T-cell (primary cell): ENCODE results near the gene DAAM2. TPM values are rescaled to one million over a fixed set of nuclear protein-coding genes. Genes with fewer than 3 reads are reported as not detected.

Experiments used
- ATAC-seq, 4 experiments: fragments of 200-7000 bp in 3 of 4; fragments of 150-1000 bp in 1 of 4; cut with Tn5 transposase; replicated peaks in 1 of 4; 1 replicate in 3 of 4; 2 replicates in 1 of 4; pipeline ENCODE4 v1.10.0; 2021; ENCODE audit warnings: moderate library complexity in 3 of 4, mild to moderate bottlenecking in 2 of 4, moderate number of reproducible peaks in 1 of 4
- CTCF ChIA-PET, 2 donors: fragments of 300-600 bp; sonication (Branson Sonifier 250); formaldehyde crosslinking; loops; one replicate each; lab custom pipeline; 2022; ENCODE audit warnings: antibody characterized with exemption in 2 of 2; lab: Charles Lee
- POLR2A ChIA-PET, 2 donors: fragments of 300-600 bp; sonication (Branson Sonifier 250); formaldehyde crosslinking; loops; one replicate each; lab custom pipeline; 2022; ENCODE audit warnings: antibody characterized with exemption in 2 of 2; lab: Charles Lee
- DNase-seq, 35 experiments: peaks; one replicate each; pipeline versions ENCODE4 v3.0.0 to v3.0.0-alpha.2; 2013 to 2023
- H3K27ac ChIP-seq: one replicate; pipeline ENCODE4 v1.5.1; 2013; ENCODE audit warnings: low read length
- H3K27me3 ChIP-seq, 2 experiments: replicated peaks in 1 of 2; 1 replicate in 1 of 2; 2 replicates in 1 of 2; pipeline versions ENCODE4 v1.6.1 to v1.7.0; 2013; ENCODE audit warnings: low read length in 1 of 2, mixed read lengths in 1 of 2; ENCODE audit not compliant: control insufficient read depth in 2 of 2, insufficient read depth in 2 of 2; ENCODE audit errors: extremely low read depth in 1 of 2
- H3K36me3 ChIP-seq, 2 donors: 1 replicate in 1 of 2; 2 replicates in 1 of 2; pipeline versions ENCODE4 v1.6.1 to v1.7.0; 2013; ENCODE audit warnings: low read length in 1 of 2; ENCODE audit not compliant: control insufficient read depth in 2 of 2, insufficient read depth in 1 of 2; ENCODE audit errors: extremely low read depth in 1 of 2
- H3K4me1 ChIP-seq, 2 experiments: 1 replicate in 1 of 2; 2 replicates in 1 of 2; pipeline versions ENCODE4 v1.6.1 to v1.7.0; 2013; ENCODE audit warnings: low read length in 2 of 2, mixed read lengths in 1 of 2; ENCODE audit not compliant: insufficient read depth in 2 of 2, control insufficient read depth in 1 of 2; ENCODE audit errors: extremely low read depth in 1 of 2
- H3K4me3 ChIP-seq, 2 donors: 1 replicate in 1 of 2; 2 replicates in 1 of 2; pipeline versions ENCODE4 v1.5.1 to v1.7.0; 2013; ENCODE audit warnings: mild to moderate bottlenecking in 2 of 2, low read length in 1 of 2, moderate library complexity in 1 of 2; ENCODE audit not compliant: control insufficient read depth in 1 of 2; ENCODE audit errors: extremely low read depth in 1 of 2
- H3K9me3 ChIP-seq: 2 replicates; pipeline ENCODE4 v1.7.0; 2013
- H3K27ac Mint-ChIP-seq, 2 donors: one replicate each; pipeline ENCODE4 v1.8.0; 2020 to 2021; ENCODE audit warnings: mild to moderate bottlenecking in 2 of 2, mixed read lengths in 2 of 2
- H3K27me3 Mint-ChIP-seq, 2 donors: one replicate each; pipeline ENCODE4 v1.8.0; 2021 to 2022; ENCODE audit warnings: mixed read lengths in 2 of 2
- H3K36me3 Mint-ChIP-seq: one replicate; pipeline ENCODE4 v1.8.0; 2021; ENCODE audit warnings: mixed read lengths
- H3K4me1 Mint-ChIP-seq, 3 donors: one replicate each; pipeline ENCODE4 v1.8.0; 2020 to 2022; ENCODE audit warnings: mixed read lengths in 3 of 3, mild to moderate bottlenecking in 1 of 3
- H3K4me3 Mint-ChIP-seq, 3 donors: one replicate each; pipeline ENCODE4 v1.8.0; 2020 to 2022; ENCODE audit warnings: mild to moderate bottlenecking in 3 of 3, mixed read lengths in 3 of 3, moderate library complexity in 3 of 3
- H3K9me3 Mint-ChIP-seq, 3 donors: one replicate each; pipeline ENCODE4 v1.8.0; 2020 to 2022; ENCODE audit warnings: mixed read lengths in 3 of 3
- WGBS: methylation state at CpG from one replicate; pipeline ENCODE4 v1.1.5; 2013; ENCODE audit warnings: missing lambda C conversion rate; ENCODE audit not compliant: insufficient coverage; 5-methylcytosine and 5-hydroxymethylcytosine counted together
- total RNA-seq, 35 experiments: library from RNA in 6 of 35; stranded (reverse) in 6 of 35; fragments of 120-200 nt in 1 of 35; gene quantifications; one replicate each; pipeline versions ENCODE4 v1.2.1 to v1.2.4 and lab custom pipeline; 2013 to 2026

The DAAM2 gene
- total RNA-seq, 5 donors from 2014 or later (not counting 1 experiment from before 2014, with no cell fraction given): 0.03 to 0.07 TPM; not detected in 3

GRCh38 chr6:39876826-39877225 is 84.7 kb downstream of the DAAM2 start:
- Mint-ChIP-seq H3K36me3 (no peaks in the 10 kb centered on the region), H3K27me3 (peaks cover 1 to 10% of the 10 kb centered on the region in 2 donors), H3K27ac (no peak overlapping the region), H3K4me1 (no peaks in the 10 kb centered on the region), H3K9me3 (no peaks in the 10 kb centered on the region), H3K4me3 (no peak overlapping the region)
- Histone ChIP-seq H3K9me3 (no peaks in the 10 kb centered on the region), H3K4me3 (no peak overlapping the region), H3K27me3 (peaks cover 0 to 8% of the 10 kb centered on the region in 2 experiments), H3K36me3 (no peaks in the 10 kb centered on the region), H3K4me1 (no peaks in the 10 kb centered on the region), H3K27ac (no peak overlapping the region)
- DNase-seq (no peak), ATAC-seq (no peak)
- ChIA-PET POLR2A (no interaction called here), CTCF (no interaction called here)
- 73% methylated on average over 1 of the region's 3 CpGs for WGBS

GRCh38 chr6:39879535-39879934 is 87.4 kb downstream of the DAAM2 start:
- Histone ChIP-seq H3K4me1 (no peaks in the 10 kb centered on the region), H3K4me3 (no peak overlapping the region), H3K27ac (no peak overlapping the region), H3K36me3 (no peaks in the 10 kb centered on the region), H3K9me3 (no peaks in the 10 kb centered on the region), H3K27me3 (peaks cover 0 to 8% of the 10 kb centered on the region in 2 experiments)
- WGBS: 82% methylated on average over 2 of the region's 3 CpGs
- DNase-seq (no peak), ATAC-seq (no peak)
- no peaks in the 10 kb centered on the region for H3K36me3 Mint-ChIP-seq
- ChIA-PET POLR2A (no interaction called here), CTCF (no interaction called here)
- no peaks in the 10 kb centered on the region for H3K9me3 Mint-ChIP-seq
- H3K4me3 Mint-ChIP-seq: no peak overlapping the region
- H3K27me3 Mint-ChIP-seq: peaks cover 5 to 6% of the 10 kb centered on the region in 2 donors
- H3K27ac Mint-ChIP-seq: no peak overlapping the region
- no peaks in the 10 kb centered on the region for H3K4me1 Mint-ChIP-seq

GRCh38 chr6:39880594-39880993 is 88.4 kb downstream of the DAAM2 start:
- ChIA-PET POLR2A (no interaction called here), CTCF (no interaction called here)
- ATAC-seq (no peak), DNase-seq (no peak)
- Mint-ChIP-seq H3K9me3 (no peaks in the 10 kb centered on the region), H3K27ac (no peak overlapping the region), H3K27me3 (peaks cover 5 to 9% of the 10 kb centered on the region in 2 donors), H3K36me3 (no peaks in the 10 kb centered on the region), H3K4me3 (no peak overlapping the region), H3K4me1 (no peaks in the 10 kb centered on the region)
- H3K4me3 ChIP-seq: no peak overlapping the region
- H3K27ac ChIP-seq: no peak overlapping the region
- 20% methylated on average over 1 of the region's 4 CpGs for WGBS
- no peaks in the 10 kb centered on the region for H3K36me3 ChIP-seq
- H3K9me3 ChIP-seq: no peaks in the 10 kb centered on the region
- no peaks in the 10 kb centered on the region for H3K4me1 ChIP-seq
- H3K27me3 ChIP-seq: peaks cover 0 to 8% of the 10 kb centered on the region in 2 experiments

GRCh38 chr6:39881851-39882530 is 89.8 kb downstream of the DAAM2 start:
- no peaks in the 10 kb centered on the region for H3K9me3 ChIP-seq
- POLR2A ChIA-PET: no interaction called here
- no peaks in the 10 kb centered on the region for H3K36me3 ChIP-seq
- ATAC-seq (no peak), DNase-seq (no peak)
- no peaks in the 10 kb centered on the region for H3K4me1 ChIP-seq
- Mint-ChIP-seq H3K4me3 (no peak overlapping the region), H3K9me3 (no peaks in the 10 kb centered on the region), H3K4me1 (no peaks in the 10 kb centered on the region), H3K36me3 (no peaks in the 10 kb centered on the region), H3K27me3 (peaks cover under 1 to 12% of the 10 kb centered on the region in 2 donors), H3K27ac (no peak overlapping the region)
- H3K4me3 ChIP-seq: no peak overlapping the region
- no peak overlapping the region for H3K27ac ChIP-seq
- peaks cover 0 to 12% of the 10 kb centered on the region in 2 experiments for H3K27me3 ChIP-seq
- CTCF ChIA-PET: no interaction called here
- WGBS: 62% methylated on average over 4 of the region's 16 CpGs

- H3K4me3 Mint-ChIP-seq: no peak overlapping the region
- peaks cover 0 to 12% of the 10 kb centered on the region in 2 donors for H3K27me3 Mint-ChIP-seq
- WGBS: 79% methylated on average over 6 of the region's 8 CpGs
- H3K9me3 Mint-ChIP-seq: no peaks in the 10 kb centered on the region
- Histone ChIP-seq H3K4me3 (no peak overlapping the region), H3K36me3 (no peaks in the 10 kb centered on the region), H3K4me1 (no peaks in the 10 kb centered on the region), H3K27ac (no peak overlapping the region), H3K9me3 (no peaks in the 10 kb centered on the region), H3K27me3 (peaks cover 0 to 16% of the 10 kb centered on the region in 2 experiments)
- H3K27ac Mint-ChIP-seq: no peak overlapping the region
- ChIA-PET CTCF (interaction anchor here in 1 of 2 donors (0.7 kb wide), 1 partner anchor 24 kb away, joined by 5 read pairs; no protein-coding TSS in a partner anchor), POLR2A (interaction anchor here in 1 of 2 donors (0.6 kb wide), 1 partner anchor 17 kb away, joined by 7 read pairs; no protein-coding TSS in a partner anchor)
- no peaks in the 10 kb centered on the region for H3K36me3 Mint-ChIP-seq
- ATAC-seq (no peak), DNase-seq (no peak)
- H3K4me1 Mint-ChIP-seq: no peaks in the 10 kb centered on the region
Observed at GRCh38 chr6:39882531-39882899, 90.3 kb downstream of the DAAM2 start.

DNA sequence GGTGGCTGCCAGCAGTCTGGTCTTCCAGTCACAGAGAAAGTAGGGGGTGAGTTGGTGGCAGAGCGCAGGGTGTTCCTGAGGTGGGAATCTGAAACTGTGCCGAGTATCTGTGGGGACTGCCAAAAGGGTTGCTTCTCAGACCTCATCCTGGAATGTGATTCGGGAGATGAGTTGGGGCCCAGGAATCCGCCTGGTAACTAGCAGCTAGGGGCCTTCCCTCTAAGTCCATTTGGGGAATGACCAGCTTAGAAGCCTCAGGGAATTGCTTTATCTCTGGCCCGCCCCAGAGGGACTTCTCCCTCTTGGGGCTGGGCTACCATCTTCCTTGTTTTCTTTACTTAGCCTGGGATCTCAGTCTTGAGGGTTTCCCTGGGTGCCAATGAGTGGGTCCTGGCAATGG is 92.5 kb downstream of the DAAM2 start:
- no peaks in the 10 kb centered on the region for H3K4me1 ChIP-seq
- H3K36me3 ChIP-seq: no peaks in the 10 kb centered on the region
- Mint-ChIP-seq H3K4me3 (no peak overlapping the region), H3K27ac (no peak overlapping the region), H3K4me1 (no peaks in the 10 kb centered on the region), H3K9me3 (no peaks in the 10 kb centered on the region), H3K27me3 (peaks cover 4 to 14% of the 10 kb centered on the region in 2 donors), H3K36me3 (no peaks in the 10 kb centered on the region)
- H3K27me3 ChIP-seq: peaks cover 0 to 21% of the 10 kb centered on the region in 2 experiments
- WGBS: 69% methylated on average over 5 of the region's 5 CpGs
- DNase-seq: no peak
- ChIA-PET CTCF (no interaction called here), POLR2A (no interaction called here)
- H3K27ac ChIP-seq: no peak overlapping the region
- no peak for ATAC-seq
- no peak overlapping the region for H3K4me3 ChIP-seq
- no peaks in the 10 kb centered on the region for H3K9me3 ChIP-seq
